Thyroid gland (tissue), 4 donors: ENCODE results near the gene RHBDF2.

Experiments used
- POLR2A ChIP-seq, 2 donors: fragments of 450-650 bp; IDR thresholded peaks; one replicate each; pipeline ENCODE4 v1.6.1; 2017; ENCODE audit warnings: antibody characterized with exemption in 2 of 2, mild to moderate bottlenecking in 2 of 2, moderate library complexity in 1 of 2
- TF ChIP-seq, protein P1 (sequence below), 6 experiments: fragments of 200-600 bp in 3 of 6; fragments of 450-650 bp in 3 of 6; sonication (generic) in 3 of 6; IDR thresholded peaks; one replicate each; pipeline ENCODE4 v1.5.1; 2016 to 2019; ENCODE audit warnings: antibody characterized with exemption in 6 of 6, mild to moderate bottlenecking in 2 of 6, inconsistent platforms in 1 of 6, moderate library complexity in 1 of 6

DNA sequence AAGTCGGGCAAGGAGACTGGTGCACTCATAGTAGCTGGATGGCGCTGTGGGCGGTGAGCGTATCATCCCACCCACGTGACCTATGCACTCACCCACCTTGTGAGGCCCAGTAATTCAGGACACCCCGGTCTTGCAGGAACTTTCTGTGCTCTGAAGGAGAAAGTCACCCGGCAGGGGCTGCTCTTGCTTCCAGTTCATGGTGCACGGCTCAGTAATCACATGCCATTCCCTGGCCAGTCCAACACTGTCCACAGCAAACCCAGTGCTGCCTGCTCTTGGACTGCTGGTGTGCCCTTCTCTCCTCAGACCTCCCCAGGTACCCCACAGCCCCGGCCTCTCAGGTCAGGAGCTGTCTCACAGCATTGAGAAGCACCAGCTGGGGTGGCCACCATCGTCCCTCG, 16.4 kb upstream of the RHBDF2 start:
- TF ChIP-seq, protein P1, sequence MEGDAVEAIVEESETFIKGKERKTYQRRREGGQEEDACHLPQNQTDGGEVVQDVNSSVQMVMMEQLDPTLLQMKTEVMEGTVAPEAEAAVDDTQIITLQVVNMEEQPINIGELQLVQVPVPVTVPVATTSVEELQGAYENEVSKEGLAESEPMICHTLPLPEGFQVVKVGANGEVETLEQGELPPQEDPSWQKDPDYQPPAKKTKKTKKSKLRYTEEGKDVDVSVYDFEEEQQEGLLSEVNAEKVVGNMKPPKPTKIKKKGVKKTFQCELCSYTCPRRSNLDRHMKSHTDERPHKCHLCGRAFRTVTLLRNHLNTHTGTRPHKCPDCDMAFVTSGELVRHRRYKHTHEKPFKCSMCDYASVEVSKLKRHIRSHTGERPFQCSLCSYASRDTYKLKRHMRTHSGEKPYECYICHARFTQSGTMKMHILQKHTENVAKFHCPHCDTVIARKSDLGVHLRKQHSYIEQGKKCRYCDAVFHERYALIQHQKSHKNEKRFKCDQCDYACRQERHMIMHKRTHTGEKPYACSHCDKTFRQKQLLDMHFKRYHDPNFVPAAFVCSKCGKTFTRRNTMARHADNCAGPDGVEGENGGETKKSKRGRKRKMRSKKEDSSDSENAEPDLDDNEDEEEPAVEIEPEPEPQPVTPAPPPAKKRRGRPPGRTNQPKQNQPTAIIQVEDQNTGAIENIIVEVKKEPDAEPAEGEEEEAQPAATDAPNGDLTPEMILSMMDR (IDR thresholded peaks at IDR 0.05), result peak in 5 of 6 experiments; percentile 11 to 63 (median 45)
- TF ChIP-seq POLR2A (IDR thresholded peaks at IDR 0.05), result peak in 1 of 2 donors; percentile 38
